Chondrocyte (in vitro differentiated cells): ENCODE measurements around the gene PSMB11. TPM values are rescaled to one million over a fixed set of nuclear protein-coding genes. Genes with fewer than 3 reads are reported as not detected.

Source experiments
- DNase-seq: peaks from one replicate; pipeline ENCODE4 v3.0.0; 2021; ENCODE audit warnings: mixed read lengths, low spot score
- H3K27ac Mint-ChIP-seq: one replicate; pipeline ENCODE4 v1.8.0; 2021; ENCODE audit warnings: mild to moderate bottlenecking, moderate library complexity, mixed read lengths; ENCODE audit not compliant: unreplicated experiment
- H3K27me3 Mint-ChIP-seq: 2 replicates; pipeline ENCODE4 v1.8.0; 2021; ENCODE audit warnings: low read depth, mixed read lengths
- H3K36me3 Mint-ChIP-seq: 2 replicates; pipeline ENCODE4 v1.8.0; 2021; ENCODE audit warnings: low read depth, mixed read lengths
- H3K4me1 Mint-ChIP-seq: 2 replicates; pipeline ENCODE4 v1.8.0; 2021; ENCODE audit warnings: low read depth, mild to moderate bottlenecking, mixed read lengths
- H3K4me3 Mint-ChIP-seq: one replicate; pipeline ENCODE4 v1.8.0; 2021; ENCODE audit warnings: mild to moderate bottlenecking, moderate library complexity, mixed read lengths; ENCODE audit not compliant: unreplicated experiment
- H3K9me3 Mint-ChIP-seq: 2 replicates; pipeline ENCODE4 v1.8.0; 2021; ENCODE audit warnings: low read depth, mixed read lengths
- CTCF ChIP-seq: fragments of 200-600 bp; sonication (generic); IDR thresholded peaks from 2 replicates; pipeline ENCODE4 v1.5.0; 2021; ENCODE audit warnings: antibody characterized with exemption, mild to moderate bottlenecking, moderate library complexity
- total RNA-seq: library from RNA; stranded (reverse); gene quantifications from 3 replicates; pipeline ENCODE4 v1.2.1, GENCODE V29; 2021

The PSMB11 gene
- total RNA-seq, 1 donor from 2014 or later: not detected

- Mint-ChIP-seq H3K4me3 (no peak overlapping the region), H3K9me3 (no peaks in the 10 kb centered on the region)
Observed at GRCh38 chr14:23055147-23055550, 13.1 kb downstream of the PSMB11 start.

GRCh38 chr14:23055621-23056144 lies 13.7 kb downstream of the PSMB11 start:
- H3K27ac Mint-ChIP-seq: no peak overlapping the region
- peaks cover 6% of the 10 kb centered on the region for H3K36me3 Mint-ChIP-seq
- no peak overlapping the region for H3K4me3 Mint-ChIP-seq
- H3K4me1 Mint-ChIP-seq: peaks cover 23% of the 10 kb centered on the region
- H3K27me3 Mint-ChIP-seq: no peaks in the 10 kb centered on the region
- H3K9me3 Mint-ChIP-seq: no peaks in the 10 kb centered on the region
- TF ChIP-seq CTCF: no peak
- DNase-seq: no peak

More at GRCh38 chr14:23055147-23055550, 13.1 kb downstream of the PSMB11 start:
- DNase-seq: no peak
- Mint-ChIP-seq H3K4me1 (peaks cover 23% of the 10 kb centered on the region), H3K27ac (no peak overlapping the region), H3K27me3 (no peaks in the 10 kb centered on the region), H3K36me3 (peaks cover 6% of the 10 kb centered on the region)
- TF ChIP-seq CTCF: no peak

GRCh38 chr14:23056145-23056955 lies 14.3 kb downstream of the PSMB11 start:
- Mint-ChIP-seq H3K4me1 (peaks cover 23% of the 10 kb centered on the region), H3K27ac (peak overlapping the region; percentile 83), H3K9me3 (no peaks in the 10 kb centered on the region), H3K36me3 (peaks cover 12% of the 10 kb centered on the region), H3K27me3 (no peaks in the 10 kb centered on the region), H3K4me3 (peak overlapping the region; percentile 73)
- peak; percentile 85 for TF ChIP-seq CTCF
- DNase-seq: no peak

GRCh38 chr14:23056956-23057756 lies 15.1 kb downstream of the PSMB11 start, which contains the start of gene CDH24:
Gene CDH24, minus strand, starts transcription at chr14:23057520. Its CDS starts 1,787 bp downstream, at chr14:23055733.
- Mint-ChIP-seq H3K36me3 (peaks cover 15% of the 10 kb centered on the region), H3K9me3 (no peaks in the 10 kb centered on the region), H3K4me3 (peak within 1 kb of the TSS; percentile 79), H3K27ac (peak within 1 kb of the TSS; percentile 86), H3K4me1 (peaks cover 31% of the 10 kb centered on the region), H3K27me3 (no peaks in the 10 kb centered on the region)
- TF ChIP-seq CTCF: no peak
- no peak for DNase-seq
